KMS-11 (cell line): ENCODE measurements around the gene NLRC4.
A peak's percentile ranks its signal among the peaks of the same experiment; 100 is the strongest.
"Not testable (repeated sequence)": the region's sequence is repeated elsewhere in the genome, so short reads cannot be mapped to it uniquely, and the experiment has no call there.

ENCODE experiments used
- H2AFZ ChIP-seq: fragments of 200-600 bp; sonication (generic); 2 replicates; pipeline ENCODE4 v1.6.1; 2016; ENCODE audit warnings: antibody characterized with exemption, mixed run types, low read depth
- H3K27ac ChIP-seq: fragments of 200-600 bp; sonication (generic); 2 replicates; pipeline ENCODE4 v1.6.1; 2016; ENCODE audit warnings: mild to moderate bottlenecking, mixed run types
- H3K27me3 ChIP-seq: fragments of 200-600 bp; sonication (generic); 2 replicates; pipeline ENCODE4 v1.6.1; 2017; ENCODE audit warnings: mild to moderate bottlenecking, low read depth, mixed run types, moderate library complexity; ENCODE audit not compliant: insufficient read depth
- H3K36me3 ChIP-seq: fragments of 200-600 bp; sonication (generic); 2 replicates; pipeline ENCODE4 v1.6.1; 2017; ENCODE audit warnings: mild to moderate bottlenecking, mixed run types; ENCODE audit not compliant: insufficient read depth
- H3K4me1 ChIP-seq: fragments of 200-600 bp; sonication (generic); 2 replicates; pipeline ENCODE4 v1.6.1; 2016; ENCODE audit warnings: mild to moderate bottlenecking, low read depth, mixed run types; ENCODE audit not compliant: poor library complexity, severe bottlenecking
- H3K4me2 ChIP-seq: fragments of 200-600 bp; sonication (generic); 2 replicates; pipeline ENCODE4 v1.7.0; 2016; ENCODE audit warnings: mild to moderate bottlenecking, mixed run types
- H3K4me3 ChIP-seq: fragments of 200-600 bp; sonication (generic); IDR thresholded peaks from 2 replicates; pipeline ENCODE4 v1.6.1; 2017; ENCODE audit warnings: low read depth, low read length, mixed read lengths; ENCODE audit not compliant: insufficient read depth
- H3K79me2 ChIP-seq: fragments of 200-600 bp; sonication (generic); 2 replicates; pipeline ENCODE4 v1.6.1; 2016; ENCODE audit warnings: low read depth, mixed run types; ENCODE audit not compliant: insufficient read depth
- H3K9ac ChIP-seq: fragments of 200-600 bp; sonication (generic); 2 replicates; pipeline ENCODE4 v1.6.1; 2016; ENCODE audit warnings: mild to moderate bottlenecking, mixed run types
- H4K20me1 ChIP-seq: fragments of 200-600 bp; sonication (generic); 2 replicates; pipeline ENCODE4 v1.6.1; 2016; ENCODE audit warnings: mild to moderate bottlenecking, mixed run types; ENCODE audit not compliant: insufficient read depth
- TF ChIP-seq, protein P1 (sequence below): fragments of 200-600 bp; sonication (generic); conservative IDR thresholded peaks from 2 replicates; pipeline ENCODE4 v1.6.1; 2017; ENCODE audit warnings: low read depth, mild to moderate bottlenecking, antibody characterized with exemption, low read length, moderate library complexity, mixed read lengths

The NLRC4 gene

DNA sequence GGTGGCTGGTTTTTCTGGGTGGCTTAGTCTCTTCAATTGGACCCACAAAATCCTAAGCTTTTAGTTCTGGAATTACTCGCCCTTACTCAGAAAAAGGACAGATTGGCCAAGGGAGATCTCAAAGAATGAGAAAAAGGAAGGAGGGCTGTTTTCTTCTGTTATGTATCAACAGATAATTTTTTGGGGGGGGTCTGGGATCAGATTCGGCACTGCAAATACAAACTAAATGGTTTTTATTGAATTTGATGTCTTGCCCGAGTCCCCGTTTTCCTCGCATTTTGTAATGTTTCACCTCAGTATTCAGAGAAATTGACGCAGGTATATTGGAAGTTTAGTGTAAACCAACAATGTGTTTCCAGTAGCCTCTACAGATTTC, 13.8 kb upstream of the NLRC4 start:
- Histone ChIP-seq H3K36me3 (no peaks in the 10 kb centered on the region), H3K27me3 (no peaks in the 10 kb centered on the region), H3K4me1 (peaks cover 12% of the 10 kb centered on the region), H3K79me2 (peaks cover 46% of the 10 kb centered on the region), H3K27ac (peak overlapping the region; percentile 65), H3K4me3 (peak overlapping the region; percentile 42), H3K4me2 (peak overlapping the region; percentile 82), H4K20me1 (no peaks in the 10 kb centered on the region), H3K9ac (peak overlapping the region; percentile 89), H2AFZ (peak overlapping the region; percentile 98; the same call in 1 of the 2 replicates)
- TF ChIP-seq, protein P1, sequence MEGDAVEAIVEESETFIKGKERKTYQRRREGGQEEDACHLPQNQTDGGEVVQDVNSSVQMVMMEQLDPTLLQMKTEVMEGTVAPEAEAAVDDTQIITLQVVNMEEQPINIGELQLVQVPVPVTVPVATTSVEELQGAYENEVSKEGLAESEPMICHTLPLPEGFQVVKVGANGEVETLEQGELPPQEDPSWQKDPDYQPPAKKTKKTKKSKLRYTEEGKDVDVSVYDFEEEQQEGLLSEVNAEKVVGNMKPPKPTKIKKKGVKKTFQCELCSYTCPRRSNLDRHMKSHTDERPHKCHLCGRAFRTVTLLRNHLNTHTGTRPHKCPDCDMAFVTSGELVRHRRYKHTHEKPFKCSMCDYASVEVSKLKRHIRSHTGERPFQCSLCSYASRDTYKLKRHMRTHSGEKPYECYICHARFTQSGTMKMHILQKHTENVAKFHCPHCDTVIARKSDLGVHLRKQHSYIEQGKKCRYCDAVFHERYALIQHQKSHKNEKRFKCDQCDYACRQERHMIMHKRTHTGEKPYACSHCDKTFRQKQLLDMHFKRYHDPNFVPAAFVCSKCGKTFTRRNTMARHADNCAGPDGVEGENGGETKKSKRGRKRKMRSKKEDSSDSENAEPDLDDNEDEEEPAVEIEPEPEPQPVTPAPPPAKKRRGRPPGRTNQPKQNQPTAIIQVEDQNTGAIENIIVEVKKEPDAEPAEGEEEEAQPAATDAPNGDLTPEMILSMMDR: no peak

DNA sequence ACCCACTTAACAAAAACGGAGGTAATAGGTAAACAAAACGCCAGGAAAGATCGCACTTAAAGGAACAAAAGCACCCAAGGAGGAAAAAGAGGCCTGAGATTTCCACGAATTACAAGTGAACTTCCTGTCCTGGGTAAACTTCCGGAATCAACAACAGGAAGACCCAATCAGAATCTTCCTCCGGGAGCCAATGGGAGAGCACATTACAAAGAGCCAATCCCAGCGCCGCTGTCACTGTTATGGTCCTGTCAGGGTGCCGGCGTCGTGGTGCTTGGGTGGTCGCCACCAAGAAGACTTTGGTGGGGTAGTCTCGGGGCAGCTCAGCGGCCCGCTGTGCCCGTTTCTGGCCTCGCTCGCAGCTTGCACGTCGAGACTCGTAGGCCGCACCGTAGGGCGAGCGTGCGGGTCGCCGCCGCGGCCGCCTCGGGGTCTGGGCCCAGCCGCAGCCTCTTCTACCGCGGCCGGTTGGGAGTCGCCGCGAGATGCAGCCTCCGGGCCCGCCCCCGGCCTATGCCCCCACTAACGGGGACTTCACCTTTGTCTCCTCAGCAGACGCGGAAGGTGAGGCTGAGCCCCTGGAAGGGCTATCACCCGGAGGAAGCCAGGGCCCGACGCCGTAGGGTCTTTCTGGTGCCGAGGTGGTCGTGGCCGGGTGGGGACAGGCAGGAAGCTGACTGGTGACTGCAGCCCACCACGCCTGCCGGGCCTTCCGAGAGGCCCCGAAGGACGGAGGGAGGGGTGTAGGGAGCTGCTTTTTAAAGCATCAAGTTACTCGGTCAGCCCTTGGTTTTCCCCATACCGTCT, 13.2 kb upstream of the NLRC4 start, which contains the start of gene YIPF4:
Gene YIPF4, plus strand, starts transcription at position 231 of the 804 bp plus-strand sequence. Its CDS starts 252 bp downstream, at position 483.
- Histone ChIP-seq H4K20me1 (no peaks in the 10 kb centered on the region), H2AFZ (peak within 1 kb of the TSS; percentile 98), H3K4me1 (peaks cover 12% of the 10 kb centered on the region), H3K27ac (peak within 1 kb of the TSS; percentile 65), H3K4me2 (peak within 1 kb of the TSS; percentile 82), H3K4me3 (peak within 1 kb of the TSS; percentile 42), H3K36me3 (no peaks in the 10 kb centered on the region), H3K79me2 (peaks cover 40% of the 10 kb centered on the region), H3K27me3 (no peaks in the 10 kb centered on the region), H3K9ac (peak within 1 kb of the TSS; percentile 89)
- TF ChIP-seq, protein P1: no peak

DNA sequence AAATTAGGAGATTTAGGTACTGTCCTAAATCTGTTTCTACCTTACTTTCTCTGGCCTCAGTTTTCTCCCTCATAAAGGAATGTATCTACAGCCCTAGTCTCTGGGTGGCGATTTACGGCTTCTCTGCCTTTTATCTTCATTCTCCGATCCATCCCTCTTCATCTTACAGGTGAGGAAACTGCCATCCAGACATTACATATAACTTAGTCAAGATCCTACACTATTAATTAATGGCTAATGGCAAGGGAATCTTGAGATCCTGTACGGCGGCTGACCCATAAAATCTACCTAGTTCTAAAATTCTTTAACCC, 12.6 kb upstream of the NLRC4 start:
- Histone ChIP-seq H3K4me2 (peak overlapping the region; percentile 82), H3K4me1 (peaks cover 12% of the 10 kb centered on the region), H3K27ac (peak overlapping the region; percentile 65), H3K36me3 (no peaks in the 10 kb centered on the region), H4K20me1 (no peaks in the 10 kb centered on the region), H3K27me3 (no peaks in the 10 kb centered on the region), H3K79me2 (peaks cover 34% of the 10 kb centered on the region), H2AFZ (peak overlapping the region; percentile 98), H3K4me3 (peak overlapping the region; percentile 35), H3K9ac (peak overlapping the region; percentile 89; the same call in 1 of the 2 replicates)
- TF ChIP-seq, protein P1: no peak

DNA sequence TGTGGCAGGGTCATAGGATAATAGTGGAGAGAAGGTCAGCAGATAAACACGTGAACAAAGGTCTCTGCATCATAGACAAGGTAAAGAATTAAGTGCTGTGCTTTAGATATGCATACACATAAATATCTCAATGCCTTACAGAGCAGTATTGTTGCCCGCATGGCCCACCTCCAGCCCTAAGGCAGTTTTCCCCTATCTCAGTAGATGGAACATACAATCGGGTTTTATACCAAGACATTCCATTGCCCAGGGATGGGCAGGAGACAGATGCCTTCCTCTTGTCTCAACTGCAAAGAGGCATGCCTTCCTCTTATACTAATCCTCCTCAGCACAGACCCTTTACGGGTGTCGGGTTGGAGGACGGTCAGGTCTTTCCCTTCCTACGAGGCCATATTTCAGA, 11.1 kb upstream of the NLRC4 start:
- H3K27ac ChIP-seq, H3K4me2 ChIP-seq: not testable (repeated sequence)

DNA sequence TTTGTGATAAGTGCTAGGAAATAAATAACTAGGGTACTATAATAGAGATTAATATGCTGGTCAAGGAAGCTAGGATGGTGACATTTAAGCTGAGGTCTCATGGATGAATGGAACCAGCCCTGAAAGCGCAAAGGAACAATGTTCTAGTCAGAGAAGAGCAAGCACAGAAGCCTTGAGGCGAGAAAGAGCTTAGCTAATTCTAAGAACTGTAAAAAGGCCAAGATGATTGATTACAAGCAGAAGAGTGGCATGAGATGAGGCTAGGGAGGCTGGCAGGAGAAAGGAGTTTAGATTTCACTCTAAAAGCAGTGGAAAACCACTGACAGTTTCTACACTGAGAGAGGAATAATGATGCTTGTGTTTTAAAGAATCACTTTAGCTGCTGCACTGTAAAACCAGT, 9.6 kb upstream of the NLRC4 start:
- Histone ChIP-seq H3K27me3 (no peaks in the 10 kb centered on the region), H3K27ac (no peak overlapping the region), H4K20me1 (no peaks in the 10 kb centered on the region), H3K9ac (no peak overlapping the region), H3K4me3 (no peak overlapping the region), H3K79me2 (peaks cover 16% of the 10 kb centered on the region), H3K36me3 (no peaks in the 10 kb centered on the region), H3K4me2 (no peak overlapping the region), H3K4me1 (peaks cover 12% of the 10 kb centered on the region), H2AFZ (no peak overlapping the region)
- TF ChIP-seq, protein P1: no peak

More for the DNA sequence above, 11.1 kb upstream of the NLRC4 start:
- Histone ChIP-seq H3K79me2 (peaks cover 29% of the 10 kb centered on the region), H3K4me1 (peaks cover 12% of the 10 kb centered on the region)
- not testable (repeated sequence) for H3K9ac ChIP-seq, H3K4me3 ChIP-seq, H4K20me1 ChIP-seq, H3K36me3 ChIP-seq, H3K27me3 ChIP-seq, H2AFZ ChIP-seq
